Measurements from ENCODE around the gene INHBC. TPM values are rescaled to one million over a fixed set of nuclear protein-coding genes. Genes with fewer than 3 reads are reported as not detected.
A peak's percentile ranks its signal among the peaks of the same experiment; 100 is the strongest.
"Not testable (repeated sequence)": the region's sequence is repeated elsewhere in the genome, so short reads cannot be mapped to it uniquely, and the experiment has no call there.

The INHBC gene
- total RNA-seq, 3 donors from 2014 or later, result not detected

DNA sequence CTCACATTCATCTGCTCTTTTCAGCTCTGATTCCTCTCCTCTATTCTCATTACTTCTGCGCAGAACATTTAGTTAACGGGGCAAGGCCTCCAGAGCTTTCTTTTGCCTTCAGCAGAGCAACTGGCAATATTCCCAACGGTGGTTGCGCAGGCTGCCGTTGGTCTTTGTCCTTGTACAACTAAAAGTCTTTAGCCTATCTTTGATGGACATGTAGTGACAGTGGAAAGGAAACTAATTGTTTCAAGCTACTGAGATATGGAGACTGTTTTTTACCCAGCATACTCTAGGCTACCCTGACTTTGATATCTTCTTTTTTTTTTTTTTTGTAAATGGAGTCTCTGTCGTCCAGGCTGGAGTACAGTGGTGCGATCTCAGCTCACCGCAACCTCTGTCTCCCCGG lies 16.3 kb upstream of the INHBC start:
- Histone ChIP-seq H3K27ac (no peak overlapping the region), H3K27me3 (no peaks in the 10 kb centered on the region), H3K36me3 (no peaks in the 10 kb centered on the region), H3K4me1 (no peaks in the 10 kb centered on the region), H3K9me3 (no peaks in the 10 kb centered on the region), H3K4me3 (no peak overlapping the region)
- no peak for DNase-seq (ENCODE audit: low spot score in 2 of 2)
- TF ChIP-seq, protein P1, sequence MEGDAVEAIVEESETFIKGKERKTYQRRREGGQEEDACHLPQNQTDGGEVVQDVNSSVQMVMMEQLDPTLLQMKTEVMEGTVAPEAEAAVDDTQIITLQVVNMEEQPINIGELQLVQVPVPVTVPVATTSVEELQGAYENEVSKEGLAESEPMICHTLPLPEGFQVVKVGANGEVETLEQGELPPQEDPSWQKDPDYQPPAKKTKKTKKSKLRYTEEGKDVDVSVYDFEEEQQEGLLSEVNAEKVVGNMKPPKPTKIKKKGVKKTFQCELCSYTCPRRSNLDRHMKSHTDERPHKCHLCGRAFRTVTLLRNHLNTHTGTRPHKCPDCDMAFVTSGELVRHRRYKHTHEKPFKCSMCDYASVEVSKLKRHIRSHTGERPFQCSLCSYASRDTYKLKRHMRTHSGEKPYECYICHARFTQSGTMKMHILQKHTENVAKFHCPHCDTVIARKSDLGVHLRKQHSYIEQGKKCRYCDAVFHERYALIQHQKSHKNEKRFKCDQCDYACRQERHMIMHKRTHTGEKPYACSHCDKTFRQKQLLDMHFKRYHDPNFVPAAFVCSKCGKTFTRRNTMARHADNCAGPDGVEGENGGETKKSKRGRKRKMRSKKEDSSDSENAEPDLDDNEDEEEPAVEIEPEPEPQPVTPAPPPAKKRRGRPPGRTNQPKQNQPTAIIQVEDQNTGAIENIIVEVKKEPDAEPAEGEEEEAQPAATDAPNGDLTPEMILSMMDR (IDR thresholded peaks at IDR 0.05), result no peak
- TF ChIP-seq POLR2A (IDR thresholded peaks at IDR 0.05) (no peak), POLR2AphosphoS5 (IDR thresholded peaks at IDR 0.05) (no peak)
- intact Hi-C loops (cut with DNase I; ENCODE audit: low total_unique reads), result no loop called here

- Histone ChIP-seq H3K4me1 (no peaks in the 10 kb centered on the region), H3K9me3 (no peaks in the 10 kb centered on the region), H3K36me3 (no peaks in the 10 kb centered on the region), H3K27ac (no peak overlapping the region), H3K27me3 (no peaks in the 10 kb centered on the region), H3K4me3 (no peak overlapping the region)
- no peak for DNase-seq (ENCODE audit: low spot score in 2 of 2)
- intact Hi-C loops (cut with DNase I; ENCODE audit: low total_unique reads), result no loop called here
- TF ChIP-seq, protein P1 (IDR thresholded peaks at IDR 0.05), result no peak
- TF ChIP-seq POLR2AphosphoS5 (IDR thresholded peaks at IDR 0.05), result no peak
- no peak for TF ChIP-seq POLR2A (IDR thresholded peaks at IDR 0.05)
Observed at GRCh38 chr12:57419495-57419894, 15.1 kb upstream of the INHBC start.

- intact Hi-C loops (cut with DNase I; ENCODE audit: low total_unique reads), result no loop called here
- DNase-seq (ENCODE audit: low spot score in 2 of 2), result no peak
- Histone ChIP-seq H3K27ac (no peak overlapping the region), H3K36me3 (no peaks in the 10 kb centered on the region), H3K4me1 (no peaks in the 10 kb centered on the region), H3K9me3 (no peaks in the 10 kb centered on the region), H3K4me3 (no peak overlapping the region), H3K27me3 (no peaks in the 10 kb centered on the region)
- TF ChIP-seq, protein P1 (IDR thresholded peaks at IDR 0.05), result no peak
- TF ChIP-seq POLR2AphosphoS5 (IDR thresholded peaks at IDR 0.05) (no peak), POLR2A (IDR thresholded peaks at IDR 0.05) (no peak)
Observed at GRCh38 chr12:57420482-57420881, 14.1 kb upstream of the INHBC start.

DNA sequence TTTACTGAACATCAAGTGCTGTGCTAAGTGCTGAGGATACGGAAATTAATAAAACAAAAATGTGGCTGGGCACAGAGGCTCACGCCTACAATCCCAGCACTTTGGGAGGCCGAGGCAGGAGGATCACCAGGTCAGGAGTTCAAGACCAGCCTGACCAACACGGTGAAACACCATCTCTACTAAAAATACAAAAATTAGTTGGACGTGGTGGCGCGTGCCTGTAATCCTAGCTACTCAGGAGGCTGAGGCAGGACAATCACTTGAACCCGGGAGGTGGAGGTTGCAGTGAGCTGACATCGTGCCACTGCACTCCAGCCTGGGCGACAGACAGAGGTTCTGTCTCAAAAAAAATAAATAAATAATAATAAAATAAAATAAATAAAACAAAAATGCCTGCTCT lies 7.6 kb upstream of the INHBC start:
- H3K27me3 ChIP-seq; H3K27ac ChIP-seq; H3K4me1 ChIP-seq; DNase-seq (ENCODE audit: low spot score in 2 of 2); H3K4me3 ChIP-seq; H3K9me3 ChIP-seq; H3K36me3 ChIP-seq; intact Hi-C loops (cut with DNase I; ENCODE audit: low total_unique reads): not testable (repeated sequence)

DNA sequence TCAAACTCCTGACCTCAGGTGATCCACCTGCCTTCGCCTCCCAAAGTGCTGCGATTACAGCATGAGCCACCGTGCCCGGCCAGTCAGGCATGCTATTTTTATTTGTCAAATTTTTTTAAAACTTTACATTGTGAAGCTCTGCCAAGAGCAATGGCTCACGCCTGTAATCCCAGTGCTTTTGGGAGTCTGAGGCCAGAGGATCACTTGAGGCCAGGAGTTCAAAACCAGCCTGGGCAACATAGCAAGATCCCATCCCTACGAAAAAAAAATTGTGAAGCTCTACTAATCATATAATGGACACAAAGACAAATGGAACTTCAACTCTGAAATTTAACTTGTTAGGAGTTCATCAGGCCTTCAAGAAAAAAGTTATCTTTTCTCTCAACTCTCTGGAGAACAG lies 5.6 kb upstream of the INHBC start:
- DNase-seq (ENCODE audit: low spot score in 2 of 2), result no peak
- TF ChIP-seq POLR2AphosphoS5 (IDR thresholded peaks at IDR 0.05) (no peak), POLR2A (IDR thresholded peaks at IDR 0.05) (no peak)
- TF ChIP-seq, protein P1 (IDR thresholded peaks at IDR 0.05), result no peak
- Histone ChIP-seq H3K4me1 (peaks cover 0 to 8% of the 10 kb centered on the region in 2 donors), H3K27me3 (no peaks in the 10 kb centered on the region), H3K9me3 (no peaks in the 10 kb centered on the region), H3K27ac (peak overlapping the region in 1 of 2 donors; percentile 97), H3K36me3 (no peaks in the 10 kb centered on the region), H3K4me3 (peak overlapping the region in 1 of 3 donors; percentile 97)
- intact Hi-C loops (cut with DNase I; ENCODE audit: low total_unique reads), result no loop called here

Data from breast epithelium (tissue), 4 donors.